IPS DF 4.7 (cell line): ENCODE data around the gene NPC1.
"Not testable (repeated sequence)": the region's sequence is repeated elsewhere in the genome, so short reads cannot be mapped to it uniquely, and the experiment has no call there.

ENCODE experiments used
- DNase-seq: peaks from one replicate; pipeline ENCODE4 v3.0.0-alpha.2; 2013; ENCODE audit warnings: low spot score; ENCODE audit errors: extremely low read depth

The NPC1 gene

DNA sequence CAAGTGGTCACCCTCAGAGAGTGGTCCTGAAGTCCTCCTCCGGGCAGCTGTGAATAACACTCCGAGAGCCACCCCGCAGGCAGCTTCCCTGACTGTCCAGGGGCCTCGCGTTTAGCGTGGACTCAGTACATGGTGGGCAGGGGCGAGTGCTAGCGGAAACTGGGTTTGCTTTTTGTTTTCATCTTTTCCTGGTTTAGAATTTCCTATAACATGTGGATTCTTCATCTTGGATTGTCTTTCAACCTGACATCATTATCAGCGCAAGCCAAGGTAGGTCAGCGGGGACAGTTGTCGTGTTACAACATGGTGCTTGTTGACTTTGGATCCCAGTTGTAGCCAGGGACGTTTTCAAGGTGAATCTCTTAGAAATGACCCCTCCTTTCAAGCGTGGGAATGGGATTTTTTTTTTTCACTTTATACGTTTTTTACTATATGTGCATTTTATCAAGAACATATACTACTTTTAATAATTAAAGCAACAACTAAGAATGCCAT lies 62.0 kb downstream of the NPC1 start:
- DNase-seq = no peak

DNA sequence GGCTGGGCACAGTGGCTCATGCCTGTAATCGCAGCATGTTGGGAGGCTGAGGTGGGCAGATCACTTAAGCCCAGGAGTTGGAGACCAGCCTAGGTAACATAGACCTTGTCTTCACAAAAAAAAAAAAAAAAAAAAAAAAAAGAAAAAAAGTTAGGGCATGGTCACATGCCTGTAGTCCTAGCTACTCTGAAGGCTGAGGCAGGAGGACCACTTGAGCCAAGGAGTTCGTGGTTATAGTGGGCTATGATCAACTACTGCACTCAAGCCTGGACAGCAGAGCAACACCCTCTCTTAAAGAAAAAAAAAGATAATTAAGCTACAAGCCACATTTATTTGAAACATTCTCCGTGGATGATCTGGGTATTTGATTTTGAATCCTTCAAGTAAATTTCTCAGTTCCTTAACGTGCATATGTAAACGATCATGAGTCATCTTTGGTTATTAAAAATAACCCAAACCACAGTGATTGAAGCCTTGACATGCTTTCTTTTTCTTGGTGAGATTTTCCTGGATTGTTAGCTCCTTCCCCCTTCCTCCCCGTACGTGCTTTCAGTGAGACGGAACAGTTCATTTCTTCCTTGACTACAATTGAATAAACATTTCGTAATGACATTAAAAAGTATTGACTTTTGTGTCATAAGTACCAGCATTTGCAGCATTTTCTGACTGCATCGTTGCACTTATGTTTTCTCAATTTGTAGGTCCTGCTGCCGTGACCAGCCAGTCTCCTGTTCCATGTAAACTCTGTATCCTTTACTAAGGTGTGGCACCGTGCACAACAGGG lies 62.7 kb downstream of the NPC1 start:
- no peak for DNase-seq

- DNase-seq = no peak
These were observed 64.4 kb downstream of the NPC1 start for GRCh38 chr18:23521907-23522306.

DNA sequence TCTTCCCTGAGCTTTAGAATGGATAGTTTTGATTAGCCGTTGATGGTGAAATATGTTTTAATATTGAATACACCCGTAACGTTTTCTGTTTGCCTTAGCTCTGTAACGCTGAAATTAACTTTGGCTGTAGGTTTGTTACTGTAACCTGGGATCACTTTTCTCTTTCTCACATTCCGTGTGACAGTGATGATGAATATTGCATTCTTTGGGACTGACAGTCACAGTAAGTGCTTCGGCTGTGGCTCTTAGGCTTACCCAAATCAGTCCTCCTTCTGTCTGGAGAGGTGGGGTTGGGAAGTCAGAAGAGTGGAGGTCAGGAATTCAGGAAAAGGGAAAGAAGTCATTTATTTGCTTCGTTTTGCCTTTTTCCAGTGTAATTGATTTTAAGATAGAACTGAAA lies 65.0 kb downstream of the NPC1 start:
- DNase-seq = no peak

DNA sequence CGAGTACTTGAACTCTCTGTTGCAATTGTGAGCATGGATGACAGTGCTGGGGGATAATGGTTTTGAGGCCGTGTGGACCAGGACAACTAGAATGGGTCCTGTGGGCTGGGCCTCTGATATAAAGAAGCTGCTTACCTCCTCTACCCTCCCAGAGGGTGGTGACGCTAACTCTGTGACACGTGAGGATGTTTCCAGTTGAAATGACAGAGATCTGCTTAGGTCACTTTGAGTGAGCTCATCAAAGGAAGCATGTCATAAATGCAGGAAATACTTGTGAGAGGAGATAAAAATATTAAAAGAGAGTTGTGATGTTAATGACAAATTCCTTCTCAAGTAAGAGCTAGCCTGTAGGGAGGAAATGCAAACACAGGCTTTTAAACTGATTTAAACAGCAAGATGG lies 66.6 kb downstream of the NPC1 start:
- no peak for DNase-seq

DNA sequence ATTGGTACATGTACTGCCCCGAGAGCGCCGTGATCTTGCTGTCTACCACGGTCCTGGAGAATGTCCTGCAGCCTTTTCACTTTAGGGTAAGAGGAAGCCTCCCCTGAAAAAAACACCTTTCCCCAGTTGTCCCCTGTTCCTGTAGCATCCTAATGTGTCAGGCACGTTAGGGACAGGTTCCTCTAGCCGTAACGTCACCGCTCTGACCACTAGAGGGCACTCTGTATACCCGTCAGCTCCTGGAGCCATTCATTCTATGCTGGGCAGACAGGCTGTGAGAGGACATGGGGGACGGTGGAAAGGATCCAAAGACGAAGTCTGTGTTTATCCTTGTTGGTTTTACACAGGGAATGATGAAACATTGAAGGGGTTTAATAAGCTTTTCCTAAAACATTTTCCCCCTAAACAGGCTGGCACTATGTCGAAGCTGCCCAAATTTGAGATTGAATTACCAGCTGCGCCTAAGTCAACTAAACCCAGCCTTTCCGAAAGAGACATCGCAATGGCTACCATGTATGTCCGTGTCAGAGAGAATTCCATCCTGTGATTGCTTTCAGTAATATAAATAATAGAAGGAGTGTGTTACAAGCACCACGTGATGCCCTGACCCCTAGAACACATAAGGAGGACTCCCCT lies 70.3 kb downstream of the NPC1 start:
- peak; percentile 68 for DNase-seq

DNA sequence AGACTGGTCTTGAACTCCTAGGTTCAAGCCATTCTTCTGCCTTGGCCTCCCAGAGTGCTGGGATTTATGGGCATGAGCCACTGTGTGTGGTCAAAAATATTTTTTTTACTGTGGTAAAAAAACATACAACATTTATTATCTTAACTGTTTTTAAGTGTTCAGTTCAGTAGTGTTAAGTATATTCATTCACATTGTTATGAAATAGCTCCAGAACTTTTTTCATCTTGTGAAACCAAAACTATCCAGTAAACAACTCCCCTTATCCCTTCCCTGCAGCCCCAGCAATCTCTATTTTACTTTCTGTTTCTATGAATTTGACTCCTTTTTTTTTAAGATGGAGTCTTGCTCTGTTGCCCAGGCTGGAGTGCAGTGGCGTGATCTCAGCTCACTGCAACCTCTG lies 73.7 kb downstream of the NPC1 start:
- DNase-seq = no peak

DNA sequence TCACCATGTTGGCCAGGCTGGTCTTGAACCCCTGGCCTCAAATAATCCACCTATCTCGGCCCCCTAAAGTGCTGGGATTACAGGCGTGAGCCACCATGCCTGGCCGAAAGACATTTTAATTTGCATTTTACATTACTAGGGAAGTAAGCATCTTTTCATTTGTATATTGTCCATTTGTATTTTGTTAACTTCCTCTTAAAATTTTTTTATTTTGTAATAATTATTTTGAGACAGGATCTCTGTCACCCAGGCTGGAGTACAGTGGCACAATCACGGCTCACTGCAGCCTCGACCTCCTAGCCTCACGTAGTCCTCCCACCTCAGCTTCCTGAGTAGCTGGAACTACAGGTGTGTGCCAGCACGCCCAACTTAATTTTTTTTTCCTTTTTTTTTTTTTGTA lies 74.1 kb downstream of the NPC1 start:
- DNase-seq = not testable (repeated sequence)

DNA sequence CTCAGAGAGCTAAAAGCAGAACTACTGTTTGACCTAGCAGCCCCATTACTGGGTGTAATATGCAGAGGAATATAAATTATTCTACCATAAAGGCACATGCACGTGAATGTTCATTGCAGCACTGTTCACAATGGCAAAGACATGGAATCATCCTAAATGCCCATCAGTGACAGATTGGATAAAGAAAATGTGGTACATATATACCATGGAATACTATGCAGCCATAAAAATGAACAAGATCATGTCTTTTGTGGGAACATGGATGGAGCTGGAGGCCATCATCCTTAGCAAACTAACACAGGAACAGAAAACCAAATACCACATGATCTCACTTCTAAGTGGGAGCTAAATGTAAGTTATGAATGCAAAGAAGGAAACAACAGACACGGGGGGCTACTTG lies 75.4 kb downstream of the NPC1 start:
- not testable (repeated sequence) for DNase-seq

GRCh38 chr18:23506393-23506792 lies 79.9 kb downstream of the NPC1 start:
- DNase-seq = no peak

DNA sequence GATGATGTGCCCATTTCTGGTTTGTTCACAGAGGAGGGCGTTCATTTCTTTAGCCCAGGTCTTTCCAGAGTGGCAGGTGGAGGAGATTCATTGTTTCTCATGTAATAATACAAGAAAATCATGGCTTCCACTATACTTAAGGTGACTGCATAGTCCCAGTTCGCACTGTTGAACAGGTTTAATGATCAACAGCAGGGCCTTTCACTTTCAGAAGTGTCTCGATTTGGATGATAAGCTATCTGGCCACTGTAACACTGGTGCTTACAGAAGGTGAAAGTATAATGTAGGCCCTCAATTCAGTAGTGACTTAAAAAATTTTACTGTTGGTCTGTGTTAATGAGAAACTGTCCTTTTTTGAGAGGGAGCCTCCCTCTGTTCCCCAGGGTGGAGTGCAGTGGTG lies 81.6 kb downstream of the NPC1 start:
- DNase-seq = no peak

GRCh38 chr18:23503963-23504344 lies 82.4 kb downstream of the NPC1 start:
- no peak for DNase-seq

DNA sequence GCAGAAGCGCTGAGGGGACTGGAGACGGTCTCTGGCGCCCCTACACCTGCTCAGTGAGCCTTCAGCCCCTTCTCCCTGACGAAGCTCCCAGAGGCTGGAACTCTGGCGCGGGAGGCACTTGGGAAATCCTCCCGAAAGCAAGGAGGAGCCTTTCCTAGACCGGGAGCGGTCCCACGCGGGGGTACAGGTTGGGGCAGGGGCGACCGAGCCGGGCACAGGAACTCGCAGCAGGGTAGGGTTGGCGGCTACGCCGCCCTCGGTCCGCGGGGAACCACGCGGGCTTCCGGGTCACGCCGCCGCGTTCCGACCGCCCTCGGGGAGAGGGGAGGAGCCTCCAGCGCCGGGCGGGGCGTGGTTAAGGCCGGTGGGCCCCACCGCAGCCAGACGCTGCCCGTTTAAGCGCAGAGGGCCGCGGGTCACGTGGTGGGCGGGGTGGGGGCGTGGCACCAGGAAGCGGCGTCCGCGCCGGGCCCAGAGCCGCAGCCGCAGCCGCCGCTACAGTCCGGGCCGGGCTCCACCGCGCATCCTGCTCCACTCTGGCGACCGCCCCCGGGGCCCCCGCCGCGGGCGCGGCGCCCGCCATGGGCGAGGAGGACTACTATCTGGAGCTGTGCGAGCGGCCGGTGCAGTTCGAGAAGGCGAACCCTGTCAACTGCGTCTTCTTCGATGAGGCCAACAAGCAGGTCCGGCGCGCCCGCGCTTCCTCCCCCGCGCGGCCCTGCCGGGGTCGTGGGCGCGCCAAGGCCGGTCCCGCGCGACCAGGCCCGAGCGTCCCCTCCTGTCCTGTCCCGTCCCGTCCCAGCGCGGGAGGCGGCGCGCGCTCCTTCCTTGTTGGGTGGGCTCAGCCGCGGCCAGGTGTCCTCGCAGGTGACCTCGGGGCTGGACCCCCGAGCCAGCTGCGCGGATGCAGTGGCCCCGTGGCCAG lies 83.0 kb downstream of the NPC1 start, which contains the start of gene RMC1:
Gene RMC1, plus strand, starts transcription at position 474 of the 925 bp plus-strand sequence. Its CDS starts 108 bp downstream, at position 582.
- peak; percentile 38 for DNase-seq

DNA sequence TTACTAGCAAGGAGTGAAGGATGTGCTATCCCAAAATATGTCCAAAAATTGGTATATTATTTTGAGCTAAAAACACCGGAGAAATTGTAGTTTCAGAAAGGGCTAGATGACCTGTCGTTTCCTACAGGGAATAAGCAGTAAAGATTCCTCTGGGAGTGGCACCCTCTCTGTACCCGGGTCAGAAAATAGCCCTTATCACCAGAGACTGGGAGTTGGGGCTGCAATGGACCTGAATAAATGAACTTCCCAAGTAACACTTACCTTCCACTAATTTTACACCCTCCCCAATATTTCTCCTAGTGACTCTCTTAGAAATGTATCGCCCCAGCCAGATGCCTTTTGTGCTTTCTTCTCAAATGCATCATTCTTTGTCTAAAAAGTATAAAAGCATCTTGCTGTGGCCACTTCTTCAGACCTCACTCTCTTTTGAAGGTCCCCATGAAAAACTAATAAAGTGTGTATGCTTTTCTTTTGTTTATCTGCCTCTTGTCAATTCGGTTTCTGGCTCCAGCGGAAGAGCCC lies 83.7 kb downstream of the NPC1 start:
- no peak for DNase-seq

DNA sequence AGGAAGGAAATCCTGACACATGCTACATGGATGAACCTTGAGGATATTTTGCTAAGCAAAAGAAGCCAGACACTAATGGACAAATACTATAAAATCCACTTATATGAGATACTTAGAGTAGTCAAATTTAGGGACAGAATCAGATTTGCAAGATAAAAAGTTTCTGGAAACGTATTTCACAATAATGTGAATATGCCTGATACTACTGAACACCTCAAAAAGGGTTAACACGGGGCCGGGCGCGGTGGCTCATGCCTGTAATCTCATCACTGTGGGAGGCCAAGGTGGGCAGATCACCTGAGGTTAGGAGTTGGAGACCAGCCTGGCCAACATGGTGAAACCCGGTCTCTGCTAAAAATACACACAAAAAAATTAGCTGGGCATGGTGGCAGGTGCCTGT lies 84.7 kb downstream of the NPC1 start:
- no peak for DNase-seq

DNA sequence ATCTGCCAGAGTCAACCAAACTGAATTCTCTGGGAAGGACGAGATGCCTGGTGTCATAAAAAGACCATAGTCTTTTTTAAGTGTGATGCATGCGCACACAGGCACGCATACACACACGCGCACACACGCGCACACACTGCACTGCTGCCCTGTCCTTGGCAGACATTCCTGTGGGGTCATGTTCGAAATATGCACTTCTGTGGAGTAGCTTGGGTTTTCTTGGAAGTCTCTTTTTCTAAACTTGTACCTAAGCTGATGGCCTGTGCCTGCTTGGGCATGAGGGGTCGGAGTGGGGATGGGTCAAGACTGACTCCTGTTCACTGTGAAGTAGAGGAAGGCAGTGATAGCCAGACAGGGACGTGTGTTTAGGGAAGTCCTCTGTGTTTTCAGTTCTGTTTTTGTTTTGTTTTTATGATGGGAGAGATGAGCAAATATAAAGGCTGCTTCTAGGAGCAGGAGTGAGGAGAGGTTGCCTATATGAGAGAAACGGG lies 87.0 kb downstream of the NPC1 start:
- DNase-seq = no peak

- peak; percentile 28 for DNase-seq
These were observed 87.4 kb downstream of the NPC1 start for GRCh38 chr18:23498877-23499276.

GRCh38 chr18:23498117-23498516 lies 88.2 kb downstream of the NPC1 start:
- no peak for DNase-seq

GRCh38 chr18:23495723-23496440 lies 90.4 kb downstream of the NPC1 start:
- no peak for DNase-seq

DNA sequence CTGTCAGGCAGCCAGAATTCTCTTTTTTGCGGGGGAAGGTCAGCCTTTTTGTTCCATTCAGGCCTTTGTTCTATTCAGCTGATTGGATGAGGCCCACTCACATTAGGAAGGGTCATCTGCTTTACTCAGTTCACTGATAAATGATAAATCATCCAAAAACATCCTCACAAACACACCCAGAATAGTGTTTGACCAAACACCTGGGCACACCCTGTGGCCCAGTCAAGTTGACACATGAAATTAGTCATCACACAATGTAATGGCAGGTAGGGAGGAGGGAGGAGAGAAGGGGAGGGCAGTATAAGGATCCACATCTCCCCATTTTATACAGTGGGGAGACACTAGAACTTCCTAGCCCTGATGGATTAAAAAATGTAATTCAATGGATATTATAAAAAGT lies 91.3 kb downstream of the NPC1 start:
- DNase-seq = no peak

- DNase-seq = no peak
These were observed 92.7 kb downstream of the NPC1 start for GRCh38 chr18:23493654-23494053.
